Effector CD4-positive, alpha-beta T cell (primary cell): ENCODE data around the gene NRSN1. TPM values are rescaled to one million over a fixed set of nuclear protein-coding genes. Genes with fewer than 3 reads are reported as not detected.

Experiments
- DNase-seq: peaks from one replicate; pipeline ENCODE4 v3.0.0-alpha.2; 2020
- total RNA-seq: gene quantifications from one replicate; lab custom pipeline; 2026; lab: John Stamatoyannopoulos, UW

NRSN1 gene, protein sequence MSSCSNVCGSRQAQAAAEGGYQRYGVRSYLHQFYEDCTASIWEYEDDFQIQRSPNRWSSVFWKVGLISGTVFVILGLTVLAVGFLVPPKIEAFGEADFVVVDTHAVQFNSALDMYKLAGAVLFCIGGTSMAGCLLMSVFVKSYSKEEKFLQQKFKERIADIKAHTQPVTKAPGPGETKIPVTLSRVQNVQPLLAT
- total RNA-seq: not detected

GRCh38 chr6:24125980-24126379 lies at the start of gene NRSN1:
TSS of gene NRSN1 (plus strand) at chr6:24126215. CDS start at chr6:24134328, 8,113 bp downstream.
- DNase-seq: no peak

DNA sequence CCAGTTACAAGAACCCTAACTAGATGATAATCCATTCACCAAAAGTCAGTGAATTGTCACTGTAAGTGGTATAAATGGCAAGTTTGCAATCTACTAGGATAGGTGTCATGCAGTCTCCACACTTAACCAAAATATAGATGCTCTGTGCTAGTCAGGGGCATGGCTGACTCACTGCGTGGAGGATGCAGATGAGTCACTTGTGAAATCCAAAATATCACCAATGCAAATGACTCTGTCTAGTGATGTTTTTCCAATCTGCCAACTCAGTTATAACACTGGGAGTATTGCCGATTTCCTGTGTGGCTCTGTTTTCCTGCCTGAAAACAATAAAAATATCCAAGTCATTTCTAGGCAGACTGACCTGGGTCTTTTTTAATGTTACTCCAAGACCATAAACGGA lies 47.8 kb upstream of the NRSN1 start:
- no peak for DNase-seq

- DNase-seq: no peak
Observed at GRCh38 chr6:24079076-24079475, 46.9 kb upstream of the NRSN1 start.

- DNase-seq: no peak
Observed at GRCh38 chr6:24080711-24081110, 45.3 kb upstream of the NRSN1 start.

DNA sequence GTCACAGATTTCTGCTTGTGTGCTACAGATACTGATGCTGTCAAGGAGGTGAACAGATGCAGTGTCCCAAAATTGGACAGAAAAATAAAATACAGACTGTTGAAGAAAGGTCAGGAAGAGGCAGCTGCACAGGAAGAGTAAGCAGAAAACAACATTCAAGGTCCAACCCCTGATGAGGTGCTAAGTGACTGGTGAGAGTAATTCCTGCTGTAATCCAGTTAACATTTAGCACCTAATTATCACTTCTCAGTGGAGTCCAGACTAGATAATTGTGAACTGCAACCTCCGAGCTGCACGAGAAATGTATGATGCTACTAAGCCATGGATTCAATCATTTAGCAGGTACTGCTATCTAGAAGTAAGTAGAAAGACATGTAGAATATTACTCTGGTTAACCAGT lies 36.3 kb upstream of the NRSN1 start:
- DNase-seq: no peak

GRCh38 chr6:24092407-24092806 lies 33.6 kb upstream of the NRSN1 start:
- no peak for DNase-seq

DNA sequence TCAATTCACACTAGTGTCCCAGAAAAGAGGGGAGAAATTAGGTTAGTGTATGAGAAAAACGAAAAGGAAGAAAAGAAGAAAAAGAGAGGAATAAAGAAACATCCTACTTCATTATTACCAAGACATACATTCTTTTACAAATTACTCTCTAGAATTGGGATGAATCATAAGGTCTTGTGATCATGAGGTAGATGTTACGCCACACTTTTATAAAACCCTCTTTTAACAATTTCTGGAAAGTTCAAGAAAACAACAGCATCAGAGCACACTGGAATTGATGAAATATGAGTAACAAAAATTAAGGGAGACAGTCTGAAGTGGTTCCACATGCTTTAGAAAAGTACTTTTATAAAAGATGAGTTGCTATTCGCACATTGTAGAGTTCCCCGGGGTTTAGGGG lies 32.6 kb upstream of the NRSN1 start:
- no peak for DNase-seq

DNA sequence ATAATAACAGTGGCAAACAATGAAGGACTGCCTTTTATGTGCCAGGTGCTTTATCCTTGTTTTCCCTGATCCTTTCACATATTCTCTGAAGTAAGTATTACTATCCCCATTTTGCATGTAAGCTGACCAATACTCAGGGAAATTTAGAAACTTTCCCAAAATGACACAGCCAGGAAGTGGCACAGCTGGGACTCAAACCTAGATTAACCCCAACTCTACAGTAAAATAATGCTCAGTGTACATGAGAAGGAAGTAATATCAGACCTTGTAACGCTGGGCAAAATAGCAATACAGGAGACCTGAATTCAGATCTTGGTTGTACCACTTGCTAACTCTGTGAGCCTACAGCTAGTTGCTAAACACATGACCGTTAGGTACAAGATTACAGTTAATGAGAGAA lies 26.8 kb upstream of the NRSN1 start:
- DNase-seq: no peak

DNA sequence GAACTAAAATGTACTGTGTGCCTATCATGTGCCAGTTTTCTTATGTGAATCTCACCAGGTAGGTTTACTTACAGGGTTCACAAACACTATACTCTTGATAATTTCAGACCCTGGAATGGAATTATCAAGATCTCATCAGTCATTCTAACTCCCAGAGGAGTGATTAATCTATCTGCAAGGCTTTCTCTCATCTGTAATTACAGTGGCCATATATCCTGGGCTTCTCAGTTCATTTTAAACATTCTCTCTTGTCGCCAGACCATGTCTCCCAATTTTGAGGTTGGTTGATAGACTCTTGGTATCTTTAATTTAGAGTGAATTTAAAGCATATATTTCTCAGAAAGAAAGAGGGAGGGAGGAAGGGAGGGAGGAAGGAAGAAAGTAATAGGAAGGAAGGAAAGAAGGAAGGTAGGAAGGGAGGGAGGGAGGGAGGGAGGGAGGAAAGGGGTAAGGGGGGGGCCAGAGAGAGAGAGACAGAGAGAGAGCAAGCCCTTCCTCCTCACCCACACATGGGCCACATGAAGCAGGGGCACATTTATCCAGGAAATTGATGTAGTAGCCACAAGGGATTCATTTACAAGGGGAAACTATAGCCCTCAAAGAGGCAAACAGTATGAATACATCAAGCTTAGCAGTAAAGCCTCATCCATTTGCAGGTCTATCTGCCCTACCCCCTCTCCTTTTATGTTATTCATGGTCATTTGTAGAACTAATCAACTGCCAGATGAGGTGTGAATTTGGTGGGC lies 25.8 kb upstream of the NRSN1 start:
- DNase-seq: no peak

DNA sequence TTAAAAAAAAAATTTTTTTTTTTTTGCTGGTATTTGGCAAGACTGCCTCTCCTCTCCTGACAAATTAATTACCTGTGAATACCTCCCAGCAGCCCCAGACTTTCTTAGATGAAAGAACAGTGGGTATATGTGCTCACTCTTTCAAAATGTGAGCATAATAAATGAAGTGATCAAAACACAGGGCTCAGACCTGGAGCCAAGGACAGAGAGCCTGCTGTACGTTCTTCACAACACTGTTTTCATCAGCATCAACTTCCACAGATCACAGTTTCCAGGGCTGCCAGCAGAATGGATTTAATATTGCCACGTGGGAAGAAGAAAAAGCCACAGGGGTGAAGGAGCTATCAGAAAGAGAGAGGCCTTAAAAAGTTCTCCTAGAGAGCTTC lies 25.3 kb upstream of the NRSN1 start:
- DNase-seq: no peak

DNA sequence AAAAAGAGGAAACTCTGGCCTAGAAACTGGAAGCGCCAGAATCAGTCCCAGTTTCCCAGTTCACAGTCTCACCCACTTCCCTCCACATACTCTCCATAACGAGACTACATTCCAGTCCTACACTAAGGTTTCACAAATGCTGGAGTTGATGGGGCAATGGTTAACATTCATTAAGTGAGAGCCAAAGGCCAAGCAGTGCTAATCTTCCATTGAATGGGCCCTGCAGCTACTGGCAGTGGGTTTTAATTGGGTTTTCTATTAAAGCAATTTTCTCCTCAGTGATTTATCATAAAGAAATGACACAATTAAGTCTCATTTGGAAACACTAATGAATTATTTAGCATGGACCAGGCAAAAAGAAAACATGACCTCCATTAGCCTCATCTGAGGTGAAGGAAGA lies 20.8 kb upstream of the NRSN1 start:
- no peak for DNase-seq

DNA sequence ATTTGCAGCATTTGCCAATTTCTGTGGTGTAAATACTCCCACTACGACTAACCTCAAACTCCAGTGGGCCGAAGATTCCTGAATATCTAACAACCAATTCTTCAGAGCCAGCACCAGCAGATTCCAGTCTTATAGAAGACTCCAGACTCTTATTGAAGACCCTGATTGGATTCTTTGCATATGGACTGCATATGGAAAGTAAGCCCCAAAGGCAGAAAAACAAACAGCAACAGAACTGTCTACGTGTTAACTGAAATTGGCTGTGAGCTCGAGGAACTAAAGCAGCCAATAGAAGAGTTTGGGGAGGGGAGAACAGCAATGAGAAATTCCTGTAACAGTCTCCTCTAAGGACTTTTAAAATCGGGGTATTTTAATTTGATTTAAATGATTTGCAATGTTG lies 19.7 kb upstream of the NRSN1 start:
- DNase-seq: no peak

- DNase-seq: no peak
Observed at GRCh38 chr6:24107294-24107693, 18.7 kb upstream of the NRSN1 start.

GRCh38 chr6:24108056-24108455 lies 18.0 kb upstream of the NRSN1 start:
- DNase-seq: no peak

DNA sequence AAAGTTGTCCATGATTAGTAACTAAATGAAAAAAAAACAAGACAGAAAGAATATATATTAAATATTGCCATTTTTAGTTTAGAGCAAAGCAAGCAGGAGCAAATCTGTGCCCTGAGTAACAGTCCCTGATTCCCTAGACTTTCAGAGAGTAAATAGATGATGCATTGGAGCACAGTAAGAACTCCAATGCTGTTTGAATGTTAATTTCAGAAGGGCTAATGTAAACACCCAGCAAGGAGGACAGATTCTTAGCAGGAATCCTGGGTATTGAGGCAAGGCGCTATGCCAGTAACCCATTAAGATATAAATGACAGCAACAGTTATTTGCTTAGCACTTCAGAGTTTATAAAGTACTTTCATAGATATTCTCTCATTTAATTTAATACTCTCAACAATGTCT lies 15.6 kb upstream of the NRSN1 start:
- DNase-seq: no peak

GRCh38 chr6:24113891-24114290 lies 12.1 kb upstream of the NRSN1 start:
- DNase-seq: no peak

DNA sequence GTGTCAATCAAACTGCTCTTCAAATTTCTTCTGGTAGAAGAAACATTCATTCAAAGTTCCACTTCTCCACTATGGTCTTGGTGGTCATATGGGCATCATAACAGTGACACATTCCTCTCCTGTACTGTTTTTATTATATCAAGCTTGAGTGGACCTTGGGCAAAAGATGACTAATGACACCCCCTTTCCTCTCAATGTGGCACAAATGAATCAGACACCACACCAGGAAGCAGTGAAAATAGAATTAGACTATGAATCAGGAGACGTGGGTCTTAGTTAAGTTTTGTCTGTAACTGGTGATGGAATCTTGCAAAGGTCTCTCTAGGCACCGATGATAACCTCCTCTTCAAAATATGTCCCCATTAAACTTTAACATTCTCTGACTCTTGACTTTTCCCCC lies 9.0 kb upstream of the NRSN1 start:
- DNase-seq: no peak

- no peak for DNase-seq
Observed at GRCh38 chr6:24122139-24122538, 3.9 kb upstream of the NRSN1 start.

DNA sequence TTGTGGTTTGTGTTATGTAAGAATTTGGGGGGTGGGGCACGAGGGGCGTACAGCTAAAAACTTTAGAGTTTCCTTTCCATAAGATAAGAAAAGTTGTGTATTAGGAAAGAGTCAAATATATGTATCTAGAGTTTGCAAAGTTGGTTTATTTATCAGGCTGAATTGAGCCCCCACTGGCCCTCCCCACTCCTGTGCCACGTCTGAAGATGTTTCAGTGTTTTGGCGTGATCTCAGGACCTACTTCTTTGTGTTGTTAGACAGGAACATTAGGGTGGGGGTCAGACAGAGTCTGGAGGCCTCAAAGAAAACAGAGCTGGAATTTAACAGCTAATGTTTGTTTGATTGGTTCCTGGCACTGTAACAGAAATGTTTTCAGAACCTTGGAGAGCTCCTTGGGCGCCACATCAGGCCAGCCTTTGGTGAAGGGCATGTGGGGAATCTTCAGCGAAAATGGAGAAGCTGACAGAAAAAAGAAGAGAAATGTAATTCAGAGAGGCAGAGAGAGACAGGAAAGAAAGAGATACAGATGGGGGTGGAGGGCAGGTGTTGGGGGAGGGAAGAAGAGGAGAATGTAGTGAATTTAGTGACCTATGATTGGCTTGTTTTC lies 674 bp downstream of the NRSN1 start:
- DNase-seq: no peak

DNA sequence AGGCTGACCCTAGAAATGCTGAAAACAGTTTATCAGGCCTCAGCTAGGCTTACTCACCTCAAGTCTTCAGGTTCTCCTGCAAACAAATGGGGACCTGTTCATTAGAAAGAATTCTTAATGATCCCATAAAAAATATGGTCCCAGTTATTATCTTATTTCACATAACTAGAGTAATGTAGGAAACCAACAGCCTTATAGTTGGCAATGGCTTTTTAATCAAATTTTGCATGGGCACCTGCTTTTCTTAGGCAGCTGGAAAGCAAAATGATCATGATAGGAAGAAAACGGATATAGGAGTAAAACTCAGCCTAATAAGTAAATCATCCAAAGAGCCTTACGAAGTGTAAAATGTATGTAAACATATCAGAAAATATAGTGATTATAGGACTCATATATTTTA lies 1.3 kb downstream of the NRSN1 start:
- no peak for DNase-seq

DNA sequence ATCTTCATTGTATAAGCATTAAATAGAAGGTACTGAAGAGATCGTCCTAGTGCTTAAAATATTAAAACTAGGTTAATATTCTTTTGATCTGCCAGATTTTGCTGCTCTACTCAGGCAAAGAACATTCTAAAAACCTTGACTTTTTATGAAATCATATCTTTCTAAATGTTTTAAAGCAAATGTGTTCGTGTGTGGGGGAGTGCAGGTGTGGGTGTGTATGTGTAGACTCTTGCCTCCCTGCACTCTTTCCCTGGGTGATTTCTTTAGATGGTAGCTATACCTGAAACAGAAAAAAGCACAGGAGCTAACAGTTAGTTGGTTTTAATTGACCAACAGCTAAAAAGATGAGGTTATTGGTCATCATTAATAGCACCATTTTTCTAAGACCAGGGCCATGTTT lies 5.7 kb downstream of the NRSN1 start:
- no peak for DNase-seq

DNA sequence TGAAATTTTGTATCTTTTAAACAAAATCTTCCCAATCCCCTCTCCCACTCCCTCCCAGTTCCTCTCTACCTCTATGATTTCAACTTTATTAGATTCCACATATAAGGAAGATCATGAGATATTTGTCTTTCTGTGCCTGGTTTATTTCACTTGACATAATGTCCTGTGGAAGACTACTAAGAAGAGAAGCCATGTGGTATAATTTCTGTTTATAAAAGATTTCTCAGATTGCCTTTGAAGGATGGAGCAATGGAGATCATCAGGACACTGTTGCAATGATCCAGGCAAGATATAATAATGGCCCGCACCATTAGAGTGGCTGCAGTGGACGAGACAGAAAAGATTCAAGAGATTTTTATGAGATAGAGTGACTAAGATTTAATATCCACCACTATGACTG lies 13.1 kb downstream of the NRSN1 start:
- no peak for DNase-seq

- no peak for DNase-seq
Observed at GRCh38 chr6:24139639-24140038, 13.6 kb downstream of the NRSN1 start.

DNA sequence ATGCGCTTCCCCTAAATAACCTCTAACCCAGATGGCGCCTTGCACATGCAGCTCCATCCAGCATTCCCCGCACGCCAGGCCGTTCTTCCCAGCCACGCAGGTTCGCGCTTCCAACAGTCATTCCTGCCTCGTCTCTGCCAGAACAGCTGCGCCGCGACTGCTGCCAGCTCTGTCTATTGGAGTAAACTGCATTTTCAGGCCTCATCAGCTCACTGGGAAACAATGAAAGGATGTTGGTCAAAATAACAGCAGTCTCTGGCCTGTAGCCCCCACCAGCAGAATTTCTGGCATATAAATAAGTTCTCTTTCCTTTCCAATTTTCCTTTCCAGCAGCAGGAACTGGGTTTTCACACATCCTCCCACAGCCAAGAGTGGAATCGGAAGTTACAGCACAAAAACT lies 14.6 kb downstream of the NRSN1 start:
- no peak for DNase-seq
